ENCODE data around the gene ROR1. TPM values are rescaled to one million over a fixed set of nuclear protein-coding genes. Genes with fewer than 3 reads are reported as not detected.

The ROR1 gene
- total and polyA plus RNA-seq, 2 donors (not counting 1 experiment from before 2014, with no cell fraction given), result 0.46 to 16.0 TPM

DNA sequence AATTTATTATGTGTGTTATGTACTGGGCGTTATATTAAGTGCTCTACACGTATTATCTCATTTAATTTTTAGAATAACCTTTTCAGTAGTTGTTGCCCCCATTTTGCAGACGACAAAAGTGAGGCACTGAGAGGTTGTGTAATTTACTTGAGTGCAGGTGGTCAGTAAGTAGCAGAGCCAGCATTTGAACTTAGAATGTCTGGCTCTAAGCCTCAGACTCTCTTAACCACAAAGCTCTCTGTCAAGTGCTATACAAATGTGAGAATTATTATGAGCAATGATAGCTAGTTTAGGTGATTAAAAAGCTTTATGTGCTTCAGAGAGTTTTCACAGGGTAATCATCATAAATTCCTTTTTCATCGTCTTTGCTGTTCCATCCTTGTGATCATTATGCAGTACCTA lies 333.3 kb downstream of the ROR1 start:
- no peaks in the 10 kb centered on the region for H3K9me3 ChIP-seq (ENCODE audit: control extremely low read depth in 1 of 3, control insufficient read depth in 2 of 3, insufficient read depth in 1 of 3, low read length in 2 of 3)
- H3K9me3 Mint-ChIP-seq (ENCODE audit: insufficient read depth), result no peaks in the 10 kb centered on the region
- H3K4me2 ChIP-seq (replicated peaks; ENCODE audit: low read depth, low read length, poor library complexity, severe bottlenecking), result no peak overlapping the region
- no peak overlapping the region for H3K27ac Mint-ChIP-seq
- intact Hi-C loops (cut with micrococcal nuclease), result no loop called here
- H3K9ac ChIP-seq (ENCODE audit: low read length), result no peak overlapping the region
- H3K4me1 Mint-ChIP-seq, result no peaks in the 10 kb centered on the region
- H3K4me3 Mint-ChIP-seq, result no peak overlapping the region
- CTCF ChIA-PET, result interaction anchor here (0.6 kb wide), 1 partner anchor 101 kb away, joined by 3 read pairs; no protein-coding TSS in a partner anchor
- no peaks in the 10 kb centered on the region for H4K20me1 ChIP-seq (ENCODE audit: control insufficient read depth, insufficient read depth, low read length, poor library complexity, severe bottlenecking)
- no CpG with 5 or more reads among the region's 4 CpGs for WGBS (ENCODE audit: insufficient coverage)
- H3K27me3 ChIP-seq (replicated peaks in 1 of 4; ENCODE audit: control extremely low read depth in 1 of 4, control insufficient read depth in 3 of 4, insufficient read depth in 4 of 4, low read length in 3 of 4), result no peaks in the 10 kb centered on the region
- no peaks in the 10 kb centered on the region for H3K36me3 ChIP-seq (replicated peaks in 1 of 2; ENCODE audit: control extremely low read depth in 1 of 2, control insufficient read depth in 1 of 2, extremely low read depth in 1 of 2, insufficient read depth in 2 of 2, low read length in 1 of 2)
- H3K4me3 ChIP-seq (ENCODE audit: control extremely low read depth in 1 of 5, extremely low read depth in 1 of 5, insufficient read depth in 1 of 5, low read depth in 2 of 5, low read length in 4 of 5), result no peak overlapping the region
- no peaks in the 10 kb centered on the region for H3K79me2 ChIP-seq (ENCODE audit: control insufficient read depth, insufficient read depth, low read length)
- no peak overlapping the region for H3K27ac ChIP-seq (ENCODE audit: low read length in 2 of 2)
- H3K27me3 Mint-ChIP-seq, result peaks cover 3% of the 10 kb centered on the region
- POLR2A ChIA-PET, result no interaction called here
- no peak overlapping the region for H2AFZ ChIP-seq (ENCODE audit: insufficient read depth, low read depth, low read length, poor library complexity, severe bottlenecking)
- ATAC-seq (ENCODE audit: low read depth), result no peak
- DNase-seq, result no peak
- TF ChIP-seq, protein P1, sequence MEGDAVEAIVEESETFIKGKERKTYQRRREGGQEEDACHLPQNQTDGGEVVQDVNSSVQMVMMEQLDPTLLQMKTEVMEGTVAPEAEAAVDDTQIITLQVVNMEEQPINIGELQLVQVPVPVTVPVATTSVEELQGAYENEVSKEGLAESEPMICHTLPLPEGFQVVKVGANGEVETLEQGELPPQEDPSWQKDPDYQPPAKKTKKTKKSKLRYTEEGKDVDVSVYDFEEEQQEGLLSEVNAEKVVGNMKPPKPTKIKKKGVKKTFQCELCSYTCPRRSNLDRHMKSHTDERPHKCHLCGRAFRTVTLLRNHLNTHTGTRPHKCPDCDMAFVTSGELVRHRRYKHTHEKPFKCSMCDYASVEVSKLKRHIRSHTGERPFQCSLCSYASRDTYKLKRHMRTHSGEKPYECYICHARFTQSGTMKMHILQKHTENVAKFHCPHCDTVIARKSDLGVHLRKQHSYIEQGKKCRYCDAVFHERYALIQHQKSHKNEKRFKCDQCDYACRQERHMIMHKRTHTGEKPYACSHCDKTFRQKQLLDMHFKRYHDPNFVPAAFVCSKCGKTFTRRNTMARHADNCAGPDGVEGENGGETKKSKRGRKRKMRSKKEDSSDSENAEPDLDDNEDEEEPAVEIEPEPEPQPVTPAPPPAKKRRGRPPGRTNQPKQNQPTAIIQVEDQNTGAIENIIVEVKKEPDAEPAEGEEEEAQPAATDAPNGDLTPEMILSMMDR (IDR thresholded peaks at IDR 0.05), result no peak
- no peak for TF ChIP-seq EZH2 (IDR thresholded peaks at IDR 0.05; ENCODE audit: borderline replicate concordance, insufficient read depth, low read depth, low read length, poor library complexity, severe bottlenecking)
- no peaks in the 10 kb centered on the region for H3K4me1 ChIP-seq (ENCODE audit: control insufficient read depth in 2 of 2, insufficient read depth in 2 of 2, low read length in 2 of 2)

DNA sequence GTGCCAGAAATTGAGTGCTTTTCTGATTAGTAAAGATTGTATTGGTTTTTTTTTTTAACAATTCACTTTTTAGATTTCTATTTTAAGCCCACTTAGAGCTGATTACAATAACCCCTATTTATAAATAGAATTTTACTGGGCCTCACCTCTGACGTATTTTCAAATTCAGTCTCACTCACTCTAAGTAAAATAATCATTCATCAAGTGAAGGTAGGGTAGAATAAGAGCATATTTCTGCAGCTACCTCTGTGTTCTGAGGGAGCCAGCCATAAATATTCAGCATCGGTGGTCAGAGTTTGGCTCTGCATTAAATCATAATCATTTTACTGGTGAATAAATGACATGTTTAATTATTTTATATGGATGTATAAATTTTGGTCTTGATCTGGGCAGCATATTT lies 333.8 kb downstream of the ROR1 start:
- no peak overlapping the region for H3K27ac Mint-ChIP-seq

More for the DNA sequence above, 333.8 kb downstream of the ROR1 start:
- Mint-ChIP-seq H3K9me3 (ENCODE audit: insufficient read depth) (no peaks in the 10 kb centered on the region), H3K4me1 (no peaks in the 10 kb centered on the region), H3K27me3 (peaks cover 5% of the 10 kb centered on the region), H3K4me3 (no peak overlapping the region)
- POLR2A ChIA-PET, result no interaction called here
- no peak for ATAC-seq (ENCODE audit: low read depth)
- Histone ChIP-seq H3K36me3 (replicated peaks in 1 of 2; ENCODE audit: control extremely low read depth in 1 of 2, control insufficient read depth in 1 of 2, extremely low read depth in 1 of 2, insufficient read depth in 2 of 2, low read length in 1 of 2) (no peaks in the 10 kb centered on the region), H3K79me2 (ENCODE audit: control insufficient read depth, insufficient read depth, low read length) (no peaks in the 10 kb centered on the region), H3K4me3 (ENCODE audit: control extremely low read depth in 1 of 5, extremely low read depth in 1 of 5, insufficient read depth in 1 of 5, low read depth in 2 of 5, low read length in 4 of 5) (no peak overlapping the region), H3K27me3 (replicated peaks in 1 of 4; ENCODE audit: control extremely low read depth in 1 of 4, control insufficient read depth in 3 of 4, insufficient read depth in 4 of 4, low read length in 3 of 4) (no peaks in the 10 kb centered on the region), H2AFZ (ENCODE audit: insufficient read depth, low read depth, low read length, poor library complexity, severe bottlenecking) (no peak overlapping the region), H3K9me3 (ENCODE audit: control extremely low read depth in 1 of 3, control insufficient read depth in 2 of 3, insufficient read depth in 1 of 3, low read length in 2 of 3) (no peaks in the 10 kb centered on the region), H3K4me2 (replicated peaks; ENCODE audit: low read depth, low read length, poor library complexity, severe bottlenecking) (no peak overlapping the region), H4K20me1 (ENCODE audit: control insufficient read depth, insufficient read depth, low read length, poor library complexity, severe bottlenecking) (no peaks in the 10 kb centered on the region), H3K4me1 (ENCODE audit: control insufficient read depth in 2 of 2, insufficient read depth in 2 of 2, low read length in 2 of 2) (no peaks in the 10 kb centered on the region), H3K9ac (ENCODE audit: low read length) (no peak overlapping the region), H3K27ac (ENCODE audit: low read length in 2 of 2) (no peak overlapping the region)
- no peak for TF ChIP-seq EZH2 (IDR thresholded peaks at IDR 0.05; ENCODE audit: borderline replicate concordance, insufficient read depth, low read depth, low read length, poor library complexity, severe bottlenecking)
- TF ChIP-seq, protein P1 (IDR thresholded peaks at IDR 0.05), result no peak
- DNase-seq, result no peak
- CTCF ChIA-PET, result no interaction called here
- intact Hi-C loops (cut with micrococcal nuclease), result no loop called here
- WGBS (ENCODE audit: insufficient coverage), result no CpG with 5 or more reads among the region's 2 CpGs
